ENCODE data around the gene DLL4. TPM values are rescaled to one million over a fixed set of nuclear protein-coding genes. Genes with fewer than 3 reads are reported as not detected.

The DLL4 gene
- total and polyA plus RNA-seq, 10 of the 15 experiments (the other 5 are each of a cell fraction or from before 2014, with no cell fraction given), result 0.04 to 0.16 (median 0.09) TPM; not detected in 6

GRCh38 chr15:40902605-40903561 lies 26.3 kb upstream of the DLL4 start (continued):
- TF ChIP-seq, protein P1, sequence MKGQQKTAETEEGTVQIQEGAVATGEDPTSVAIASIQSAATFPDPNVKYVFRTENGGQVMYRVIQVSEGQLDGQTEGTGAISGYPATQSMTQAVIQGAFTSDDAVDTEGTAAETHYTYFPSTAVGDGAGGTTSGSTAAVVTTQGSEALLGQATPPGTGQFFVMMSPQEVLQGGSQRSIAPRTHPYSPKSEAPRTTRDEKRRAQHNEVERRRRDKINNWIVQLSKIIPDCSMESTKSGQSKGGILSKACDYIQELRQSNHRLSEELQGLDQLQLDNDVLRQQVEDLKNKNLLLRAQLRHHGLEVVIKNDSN (IDR thresholded peaks at IDR 0.05; ENCODE audit: borderline replicate concordance, extremely low read length, insufficient read depth, low read depth, low read length), result peak; percentile 53
- TF ChIP-seq MYC (IDR thresholded peaks at IDR 0.05; ENCODE audit: insufficient read depth, insufficient read length, insufficient replicate concordance, low read length, severe bottlenecking) (no peak), ZNF24 (IDR thresholded peaks at IDR 0.05) (no peak), CTCF (IDR thresholded peaks at IDR 0.05 in 2 of 3, conservative IDR thresholded peaks at IDR 0.05 in 1 of 3; ENCODE audit: control insufficient read depth in 2 of 3, extremely low read depth in 1 of 3, insufficient read depth in 1 of 3, low read depth in 3 of 3, low read length in 3 of 3) (0 out of 6 replicates have a peak, but pooled peaks of 1 of the 3 experiments have one; percentile 2)

Data from GM12878 (cell line).